Measurements from ENCODE around the gene NUBP2.
A peak's percentile ranks its signal among the peaks of the same experiment; 100 is the strongest.

NUBP2 gene

GRCh38 chr16:1759511-1759910 lies 23.2 kb upstream of the NUBP2 start:
- no peak for DNase-seq

GRCh38 chr16:1760911-1761310 lies 21.8 kb upstream of the NUBP2 start:
- DNase-seq, result no peak

GRCh38 chr16:1761751-1762150 lies 21.0 kb upstream of the NUBP2 start:
- no peak for DNase-seq

- DNase-seq, result no peak
Observed at GRCh38 chr16:1762196-1762878, 20.4 kb upstream of the NUBP2 start.

- no peak for DNase-seq
Observed at GRCh38 chr16:1762879-1763520, 19.8 kb upstream of the NUBP2 start.

- DNase-seq, result peak in 1 of 2 experiments; percentile 1
Observed at GRCh38 chr16:1763521-1764511, 18.9 kb upstream of the NUBP2 start.

- no peak for DNase-seq
Observed at GRCh38 chr16:1764971-1765370, 17.8 kb upstream of the NUBP2 start.

- no peak for DNase-seq
Observed at GRCh38 chr16:1765826-1766225, 16.9 kb upstream of the NUBP2 start.

GRCh38 chr16:1766231-1766630 lies 16.5 kb upstream of the NUBP2 start:
- DNase-seq, result no peak

- no peak for DNase-seq
Observed at GRCh38 chr16:1766701-1767100, 16.1 kb upstream of the NUBP2 start.

- no peak for DNase-seq
Observed at GRCh38 chr16:1767116-1767994, 15.4 kb upstream of the NUBP2 start.

- DNase-seq, result no peak
Observed at GRCh38 chr16:1768061-1768766, 14.5 kb upstream of the NUBP2 start.

GRCh38 chr16:1768767-1769401 lies 13.9 kb upstream of the NUBP2 start:
- DNase-seq, result no peak

GRCh38 chr16:1769402-1770300 lies 13.1 kb upstream of the NUBP2 start:
- DNase-seq, result no peak

GRCh38 chr16:1770328-1771187 lies 12.2 kb upstream of the NUBP2 start:
- no peak for DNase-seq

GRCh38 chr16:1771188-1771863 lies 11.4 kb upstream of the NUBP2 start, which contains the start of gene NME3:
NME3 (minus strand) TSS chr16:1771543; CDS start chr16:1771534, 9 bp downstream.
- peak; percentile 5 for DNase-seq

- DNase-seq, result no peak
Observed at GRCh38 chr16:1771864-1772361, 10.8 kb upstream of the NUBP2 start.

- peak in 1 of 2 experiments; percentile 2 for DNase-seq
Observed at GRCh38 chr16:1772362-1772907, 10.3 kb upstream of the NUBP2 start, which contains the start of gene EME2. EME2 (plus strand) TSS chr16:1772810; CDS start chr16:1773228, 418 bp downstream.

Data from Kasumi-1 (cell line).